Measurements from ENCODE around the gene ELMO1. TPM values are rescaled to one million over a fixed set of nuclear protein-coding genes. Genes with fewer than 3 reads are reported as not detected.

ELMO1 gene
- total RNA-seq, 2 donors from 2014 or later: 10.9 to 56.0 TPM

GRCh38 chr7:36861656-36862055 is 587.0 kb downstream of the ELMO1 start:
- ATAC-seq (no peak), DNase-seq (no peak)
- no peaks in the 10 kb centered on the region for H3K9me3 ChIP-seq
- 94 to 96% methylated on average over 11 of the region's 11 CpGs for WGBS, 2 donors
- intact Hi-C loops (cut with DNase I): no loop called here
- no peaks in the 10 kb centered on the region for H3K27me3 ChIP-seq
- H3K36me3 ChIP-seq (replicated peaks in 1 of 2; ENCODE audit: insufficient read depth in 1 of 2, low read depth in 2 of 2): no peaks in the 10 kb centered on the region
- H3K27ac ChIP-seq: no peak overlapping the region
- no peaks in the 10 kb centered on the region for H3K4me1 ChIP-seq
- no peak for TF ChIP-seq POLR2A (IDR thresholded peaks at IDR 0.05)
- TF ChIP-seq, protein P1, sequence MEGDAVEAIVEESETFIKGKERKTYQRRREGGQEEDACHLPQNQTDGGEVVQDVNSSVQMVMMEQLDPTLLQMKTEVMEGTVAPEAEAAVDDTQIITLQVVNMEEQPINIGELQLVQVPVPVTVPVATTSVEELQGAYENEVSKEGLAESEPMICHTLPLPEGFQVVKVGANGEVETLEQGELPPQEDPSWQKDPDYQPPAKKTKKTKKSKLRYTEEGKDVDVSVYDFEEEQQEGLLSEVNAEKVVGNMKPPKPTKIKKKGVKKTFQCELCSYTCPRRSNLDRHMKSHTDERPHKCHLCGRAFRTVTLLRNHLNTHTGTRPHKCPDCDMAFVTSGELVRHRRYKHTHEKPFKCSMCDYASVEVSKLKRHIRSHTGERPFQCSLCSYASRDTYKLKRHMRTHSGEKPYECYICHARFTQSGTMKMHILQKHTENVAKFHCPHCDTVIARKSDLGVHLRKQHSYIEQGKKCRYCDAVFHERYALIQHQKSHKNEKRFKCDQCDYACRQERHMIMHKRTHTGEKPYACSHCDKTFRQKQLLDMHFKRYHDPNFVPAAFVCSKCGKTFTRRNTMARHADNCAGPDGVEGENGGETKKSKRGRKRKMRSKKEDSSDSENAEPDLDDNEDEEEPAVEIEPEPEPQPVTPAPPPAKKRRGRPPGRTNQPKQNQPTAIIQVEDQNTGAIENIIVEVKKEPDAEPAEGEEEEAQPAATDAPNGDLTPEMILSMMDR (IDR thresholded peaks at IDR 0.05): no peak
- no peak overlapping the region for H3K4me3 ChIP-seq

GRCh38 chr7:36860681-36861080 is 588.0 kb downstream of the ELMO1 start:
- H3K4me3 ChIP-seq: no peak overlapping the region
- H3K27ac ChIP-seq: no peak overlapping the region
- no peak for DNase-seq
- no peaks in the 10 kb centered on the region for H3K9me3 ChIP-seq
- ATAC-seq: no peak
- H3K27me3 ChIP-seq: no peaks in the 10 kb centered on the region
- WGBS, 2 donors: 88 to 91% methylated on average over 2 of the region's 2 CpGs
- TF ChIP-seq, protein P1 (IDR thresholded peaks at IDR 0.05): no peak
- no peak for TF ChIP-seq POLR2A (IDR thresholded peaks at IDR 0.05)
- H3K36me3 ChIP-seq (replicated peaks in 1 of 2; ENCODE audit: insufficient read depth in 1 of 2, low read depth in 2 of 2): no peaks in the 10 kb centered on the region
- intact Hi-C loops (cut with DNase I): no loop called here
- H3K4me1 ChIP-seq: no peaks in the 10 kb centered on the region

- Histone ChIP-seq H3K27me3 (no peaks in the 10 kb centered on the region), H3K9me3 (no peaks in the 10 kb centered on the region), H3K4me1 (no peaks in the 10 kb centered on the region), H3K4me3 (no peak overlapping the region), H3K36me3 (replicated peaks in 1 of 2; ENCODE audit: insufficient read depth in 1 of 2, low read depth in 2 of 2) (no peaks in the 10 kb centered on the region), H3K27ac (no peak overlapping the region)
- no peak for ATAC-seq
- TF ChIP-seq POLR2A (IDR thresholded peaks at IDR 0.05): no peak
- TF ChIP-seq, protein P1 (IDR thresholded peaks at IDR 0.05): no peak
- no peak for DNase-seq
- intact Hi-C loops (cut with DNase I): no loop called here
- WGBS, 2 donors: 94 to 95% methylated on average over 14 to 15 of the region's 15 CpGs
Measured at GRCh38 chr7:36855330-36855729, 593.3 kb downstream of the ELMO1 start.

DNA sequence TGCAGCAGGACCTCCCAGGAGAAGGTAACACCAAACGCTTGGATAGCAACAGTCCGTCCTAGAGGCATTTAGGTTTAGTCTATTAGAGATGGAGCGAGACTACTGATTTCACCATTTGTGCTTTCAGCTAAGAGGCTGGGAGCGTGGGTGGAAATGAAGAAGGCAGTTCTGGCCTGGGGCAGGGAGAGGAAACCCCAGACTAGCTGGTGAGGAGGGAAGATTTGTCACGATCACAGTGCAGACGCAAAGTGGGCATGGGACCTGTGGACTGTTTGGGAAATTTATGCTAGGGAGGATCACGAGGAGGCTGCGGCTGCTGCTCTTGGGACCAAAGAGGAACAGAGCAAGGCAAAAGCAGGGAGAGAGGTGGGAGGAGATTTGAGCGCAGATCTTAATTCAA is 594.0 kb downstream of the ELMO1 start:
- WGBS, 2 donors: 91 to 96% methylated on average over 9 of the region's 9 CpGs
- ATAC-seq (no peak), DNase-seq (no peak)
- no peaks in the 10 kb centered on the region for H3K9me3 ChIP-seq
- H3K36me3 ChIP-seq (replicated peaks in 1 of 2; ENCODE audit: insufficient read depth in 1 of 2, low read depth in 2 of 2): no peaks in the 10 kb centered on the region
- no peak overlapping the region for H3K27ac ChIP-seq
- no peaks in the 10 kb centered on the region for H3K4me1 ChIP-seq
- no peaks in the 10 kb centered on the region for H3K27me3 ChIP-seq
- TF ChIP-seq, protein P1 (IDR thresholded peaks at IDR 0.05): no peak
- TF ChIP-seq POLR2A (IDR thresholded peaks at IDR 0.05): no peak
- H3K4me3 ChIP-seq: no peak overlapping the region
- intact Hi-C loops (cut with DNase I): no loop called here

DNA sequence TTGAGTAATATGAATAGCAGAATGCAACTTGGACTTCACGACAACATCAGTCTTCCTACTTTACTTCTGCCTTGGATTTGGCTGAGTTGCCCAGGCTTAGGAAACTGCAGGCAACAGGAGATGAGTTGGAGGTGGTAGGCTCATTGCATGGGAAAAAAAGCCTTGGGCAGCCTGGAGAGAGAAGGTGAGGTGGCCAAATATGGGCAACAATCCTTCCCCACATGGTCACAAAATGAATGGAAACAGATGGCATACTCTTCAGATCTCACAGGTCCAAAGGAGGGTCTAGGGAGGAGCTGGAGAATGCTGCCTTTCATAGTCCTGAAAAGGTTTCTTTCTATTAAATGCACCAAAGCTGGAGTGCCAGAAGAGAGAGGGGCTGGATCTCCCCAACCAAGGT is 595.7 kb downstream of the ELMO1 start:
- no peaks in the 10 kb centered on the region for H3K27me3 ChIP-seq
- no peak overlapping the region for H3K27ac ChIP-seq
- intact Hi-C loops (cut with DNase I): no loop called here
- DNase-seq: no peak
- WGBS, 2 donors: 92 to 97% methylated on average over 1 of the region's 1 CpG
- H3K9me3 ChIP-seq: no peaks in the 10 kb centered on the region
- TF ChIP-seq, protein P1 (IDR thresholded peaks at IDR 0.05): no peak
- no peak for TF ChIP-seq POLR2A (IDR thresholded peaks at IDR 0.05)
- no peaks in the 10 kb centered on the region for H3K36me3 ChIP-seq (replicated peaks in 1 of 2; ENCODE audit: insufficient read depth in 1 of 2, low read depth in 2 of 2)
- H3K4me1 ChIP-seq: no peaks in the 10 kb centered on the region
- H3K4me3 ChIP-seq: no peak overlapping the region
- ATAC-seq: no peak

All from body of pancreas (tissue), 4 donors.